MM.1S (cell line): ENCODE results near the gene COPE.

Source experiments
- DNase-seq: peaks from one replicate; pipeline ENCODE4 v3.0.0-alpha.2; 2015
- H2AFZ ChIP-seq: fragments of 300-600 bp; sonication (generic); 2 replicates; pipeline ENCODE4 v1.6.0; 2016; ENCODE audit warnings: antibody characterized with exemption, low read length
- H3F3A ChIP-seq: fragments of 300-600 bp; sonication (generic); 2 replicates; pipeline ENCODE4 v1.6.1; 2016; ENCODE audit warnings: mild to moderate bottlenecking, antibody characterized with exemption, low read length, moderate library complexity, mixed read lengths; ENCODE audit not compliant: insufficient read depth
- H3K27ac ChIP-seq: fragments of 300-600 bp; sonication (generic); 2 replicates; pipeline ENCODE4 v1.5.1; 2016; ENCODE audit warnings: mild to moderate bottlenecking, low read length
- H3K27me3 ChIP-seq: fragments of 300-600 bp; sonication (generic); replicated peaks from 2 replicates; pipeline ENCODE4 v1.6.0; 2016; ENCODE audit warnings: low read length; ENCODE audit not compliant: insufficient read depth
- H3K36me3 ChIP-seq: fragments of 300-600 bp; sonication (generic); replicated peaks from 2 replicates; pipeline ENCODE4 v1.6.1; 2016; ENCODE audit warnings: mild to moderate bottlenecking, low read length, mixed read lengths; ENCODE audit not compliant: insufficient read depth
- H3K4me1 ChIP-seq: fragments of 300-600 bp; sonication (generic); 2 replicates; pipeline ENCODE4 v1.6.1; 2016; ENCODE audit warnings: low read length, mixed read lengths
- H3K4me2 ChIP-seq: fragments of 300-600 bp; sonication (generic); 2 replicates; pipeline ENCODE4 v1.6.0; 2016; ENCODE audit warnings: low read depth, low read length
- H3K4me3 ChIP-seq: fragments of 300-600 bp; sonication (generic); 2 replicates; pipeline ENCODE4 v1.5.1; 2016; ENCODE audit warnings: low read length, mixed read lengths
- H3K79me2 ChIP-seq: fragments of 300-600 bp; sonication (generic); 2 replicates; pipeline ENCODE4 v1.6.1; 2016; ENCODE audit warnings: mixed run types, low read length, mixed read lengths
- H3K9ac ChIP-seq: fragments of 300-600 bp; sonication (generic); 2 replicates; pipeline ENCODE4 v1.6.1; 2016; ENCODE audit warnings: low read length, mixed read lengths
- H3K9me2 ChIP-seq: fragments of 300-600 bp; sonication (generic); replicated peaks from 2 replicates; pipeline ENCODE4 v1.6.1; 2016; ENCODE audit warnings: mild to moderate bottlenecking, low read length, mixed read lengths; ENCODE audit not compliant: insufficient read depth
- H3K9me3 ChIP-seq: fragments of 300-600 bp; sonication (generic); replicated peaks from 2 replicates; pipeline ENCODE4 v1.6.1; 2016; ENCODE audit warnings: mild to moderate bottlenecking, low read length, mixed read lengths; ENCODE audit not compliant: insufficient read depth
- H4K20me1 ChIP-seq: fragments of 300-600 bp; sonication (generic); 2 replicates; pipeline ENCODE4 v1.6.1; 2016; ENCODE audit warnings: mild to moderate bottlenecking, low read length, moderate library complexity, mixed read lengths; ENCODE audit not compliant: insufficient read depth
- EZH2 ChIP-seq: fragments of 300-600 bp; sonication (generic); optimal IDR thresholded peaks from 2 replicates; pipeline ENCODE3; 2017; ENCODE audit warnings: low read depth, mild to moderate bottlenecking, antibody characterized with exemption, low read length, mixed read lengths
- EZH2phosphoT487 ChIP-seq: fragments of 300-600 bp; sonication (generic); IDR thresholded peaks from 2 replicates; pipeline ENCODE4 v1.6.1; 2018; ENCODE audit warnings: antibody characterized with exemption, low read length
- TF ChIP-seq, protein P1 (sequence below): fragments of 300-600 bp; sonication (generic); IDR thresholded peaks from 2 replicates; pipeline ENCODE4 v1.5.1; 2016; ENCODE audit warnings: antibody characterized with exemption, low read length, mixed read lengths

COPE gene

GRCh38 chr19:18865973-18866799, 53.0 kb downstream of the COPE start:
- Histone ChIP-seq H3K4me2 (no peak overlapping the region), H3K9me3 (no peaks in the 10 kb centered on the region), H2AFZ (no peak overlapping the region), H3K27me3 (no peaks in the 10 kb centered on the region), H3K79me2 (peaks cover 22% of the 10 kb centered on the region; the same call in 1 of the 2 replicates), H3K36me3 (peaks cover 22% of the 10 kb centered on the region), H3F3A (peaks cover 7% of the 10 kb centered on the region; the same call in 1 of the 2 replicates), H3K27ac (no peak overlapping the region), H3K4me3 (no peak overlapping the region), H3K9ac (no peak overlapping the region), H3K9me2 (no peaks in the 10 kb centered on the region), H4K20me1 (no peaks in the 10 kb centered on the region), H3K4me1 (peaks cover 8% of the 10 kb centered on the region)
- TF ChIP-seq EZH2phosphoT487: no peak
- TF ChIP-seq, protein P1, sequence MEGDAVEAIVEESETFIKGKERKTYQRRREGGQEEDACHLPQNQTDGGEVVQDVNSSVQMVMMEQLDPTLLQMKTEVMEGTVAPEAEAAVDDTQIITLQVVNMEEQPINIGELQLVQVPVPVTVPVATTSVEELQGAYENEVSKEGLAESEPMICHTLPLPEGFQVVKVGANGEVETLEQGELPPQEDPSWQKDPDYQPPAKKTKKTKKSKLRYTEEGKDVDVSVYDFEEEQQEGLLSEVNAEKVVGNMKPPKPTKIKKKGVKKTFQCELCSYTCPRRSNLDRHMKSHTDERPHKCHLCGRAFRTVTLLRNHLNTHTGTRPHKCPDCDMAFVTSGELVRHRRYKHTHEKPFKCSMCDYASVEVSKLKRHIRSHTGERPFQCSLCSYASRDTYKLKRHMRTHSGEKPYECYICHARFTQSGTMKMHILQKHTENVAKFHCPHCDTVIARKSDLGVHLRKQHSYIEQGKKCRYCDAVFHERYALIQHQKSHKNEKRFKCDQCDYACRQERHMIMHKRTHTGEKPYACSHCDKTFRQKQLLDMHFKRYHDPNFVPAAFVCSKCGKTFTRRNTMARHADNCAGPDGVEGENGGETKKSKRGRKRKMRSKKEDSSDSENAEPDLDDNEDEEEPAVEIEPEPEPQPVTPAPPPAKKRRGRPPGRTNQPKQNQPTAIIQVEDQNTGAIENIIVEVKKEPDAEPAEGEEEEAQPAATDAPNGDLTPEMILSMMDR: peak; percentile 70
- TF ChIP-seq EZH2: no peak
- DNase-seq: no peak

GRCh38 chr19:18865106-18865972, 53.8 kb downstream of the COPE start:
- no peak for DNase-seq
- no peak overlapping the region for H3K27ac ChIP-seq
- TF ChIP-seq EZH2: no peak
- TF ChIP-seq EZH2phosphoT487: no peak
- TF ChIP-seq, protein P1: no peak

GRCh38 chr19:18863843-18864362, 55.3 kb downstream of the COPE start:
- Histone ChIP-seq H4K20me1 (no peaks in the 10 kb centered on the region), H3K9ac (no peak overlapping the region), H2AFZ (no peak overlapping the region), H3K9me2 (no peaks in the 10 kb centered on the region), H3K27me3 (no peaks in the 10 kb centered on the region), H3K79me2 (peaks cover 40% of the 10 kb centered on the region), H3K9me3 (no peaks in the 10 kb centered on the region), H3F3A (peaks cover 20% of the 10 kb centered on the region; the same call in 1 of the 2 replicates), H3K36me3 (peaks cover 26% of the 10 kb centered on the region), H3K4me2 (no peak overlapping the region), H3K27ac (no peak overlapping the region), H3K4me3 (no peak overlapping the region), H3K4me1 (peaks cover 31% of the 10 kb centered on the region)
- no peak for TF ChIP-seq EZH2phosphoT487
- TF ChIP-seq, protein P1: no peak
- no peak for TF ChIP-seq EZH2
- no peak for DNase-seq

More at GRCh38 chr19:18865106-18865972, 53.8 kb downstream of the COPE start:
- no peaks in the 10 kb centered on the region for H3K9me2 ChIP-seq
- no peaks in the 10 kb centered on the region for H3K9me3 ChIP-seq
- peaks cover 22% of the 10 kb centered on the region for H3K36me3 ChIP-seq
- H3K4me3 ChIP-seq: no peak overlapping the region
- peaks cover 17% of the 10 kb centered on the region for H3K4me1 ChIP-seq
- H2AFZ ChIP-seq: no peak overlapping the region
- peaks cover 15% of the 10 kb centered on the region; the same call in 1 of the 2 replicates for H3F3A ChIP-seq
- H3K27me3 ChIP-seq: no peaks in the 10 kb centered on the region
- no peak overlapping the region for H3K4me2 ChIP-seq
- no peak overlapping the region for H3K9ac ChIP-seq
- H4K20me1 ChIP-seq: no peaks in the 10 kb centered on the region
- peaks cover 28% of the 10 kb centered on the region; the same call in 1 of the 2 replicates for H3K79me2 ChIP-seq
